Hair follicular keratinocyte (primary cell): ENCODE data around the gene KHNYN. TPM values are rescaled to one million over a fixed set of nuclear protein-coding genes. Genes with fewer than 3 reads are reported as not detected.

ENCODE experiments used
- total RNA-seq: library from RNA; depleted of rRNA; stranded (reverse); fragments of >200 nt; gene quantifications from 2 replicates; pipeline ENCODE4 v1.2.3, GENCODE V29; 2015

Gene KHNYN
- 48.7 and 55.9 TPM in 2 replicates for total RNA-seq

DNA sequence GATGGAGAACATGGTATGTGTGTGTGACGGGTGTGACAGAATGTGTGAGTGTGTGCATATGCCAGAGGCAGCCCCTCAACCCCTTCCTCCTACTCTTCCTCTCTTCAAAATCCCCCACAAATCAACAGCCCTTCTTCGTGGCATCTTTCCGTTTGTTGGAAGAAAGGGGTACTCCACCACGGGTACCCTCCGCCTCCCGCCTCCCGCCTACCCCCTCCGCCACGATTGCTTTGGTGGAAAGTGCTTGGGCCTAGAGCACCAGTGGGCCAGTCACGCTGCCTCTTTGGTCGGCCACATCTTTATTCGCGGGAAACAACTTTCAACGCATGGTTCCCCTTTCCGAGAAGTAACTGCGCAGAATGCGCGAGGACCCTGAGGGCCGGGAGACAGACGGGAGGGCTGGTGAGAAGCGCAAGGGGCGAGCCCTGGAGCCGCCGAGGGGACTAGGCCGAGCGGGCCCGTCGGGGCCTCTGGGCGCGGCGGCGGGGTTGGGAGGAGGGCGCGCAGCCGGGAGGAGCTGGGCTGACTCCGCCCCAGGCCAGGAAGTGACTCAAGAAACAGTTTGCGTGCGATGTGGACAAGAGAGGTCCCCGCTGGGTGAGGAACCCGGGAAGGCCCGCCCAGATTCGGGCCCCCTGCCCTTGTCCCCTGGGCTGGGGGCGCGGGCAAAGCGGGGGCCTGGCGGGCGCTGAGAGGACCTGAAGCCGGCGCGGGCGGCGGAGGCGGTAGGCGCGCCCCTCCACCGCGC, at the start of gene KHNYN, which contains the start of gene CBLN3:
TSS of gene KHNYN (plus strand) at position 560 of the 748 bp plus-strand sequence. CDS start 777 bp downstream, outside the sequence.
TSS of gene CBLN3 (minus strand) at position 274 of the 748 bp plus-strand sequence. CDS start 614 bp downstream, outside the sequence.

DNA sequence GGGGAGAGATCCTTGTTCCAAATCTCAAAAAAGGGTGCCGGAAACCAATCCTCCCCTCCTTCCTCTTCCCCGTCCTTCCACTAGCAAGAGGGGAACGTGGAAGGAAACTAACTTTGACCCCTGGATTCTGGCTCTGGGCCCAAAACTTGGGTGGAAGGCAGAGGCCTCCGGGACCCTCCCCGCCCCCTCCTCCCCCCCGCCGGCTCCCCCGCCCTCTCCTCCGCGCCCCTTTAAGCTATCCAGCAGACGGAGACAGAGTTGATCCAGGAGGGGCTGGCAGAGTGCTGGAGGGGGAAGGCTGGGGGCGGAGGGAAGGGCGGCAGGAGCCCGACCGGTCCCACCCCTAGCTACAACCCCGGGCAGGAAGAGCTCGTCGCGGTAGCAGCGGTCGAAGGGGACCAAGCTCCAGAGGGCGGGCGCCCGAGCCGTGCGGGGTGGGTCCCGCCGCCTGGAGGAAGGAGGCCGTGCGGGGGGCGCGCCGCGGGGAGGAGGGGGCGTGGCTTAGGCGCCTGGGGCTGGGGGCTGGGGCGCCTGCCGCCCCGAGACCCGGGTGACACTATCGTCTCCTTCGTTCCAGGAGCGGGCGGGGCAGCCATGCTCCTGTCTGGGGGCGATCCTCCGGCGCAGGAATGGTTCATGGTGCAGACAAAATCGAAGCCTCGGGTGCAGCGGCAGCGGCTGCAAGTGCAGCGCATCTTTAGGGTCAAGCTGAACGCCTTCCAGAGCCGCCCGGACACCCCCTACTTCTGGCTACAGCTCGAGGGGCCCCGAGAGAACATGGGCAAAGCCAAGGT, 30.9 kb upstream of the KHNYN start, which contains the start of gene NYNRIN:
TSS of gene NYNRIN (plus strand) at position 351 of the 794 bp plus-strand sequence. CDS start at position 595, 244 bp downstream.

DNA sequence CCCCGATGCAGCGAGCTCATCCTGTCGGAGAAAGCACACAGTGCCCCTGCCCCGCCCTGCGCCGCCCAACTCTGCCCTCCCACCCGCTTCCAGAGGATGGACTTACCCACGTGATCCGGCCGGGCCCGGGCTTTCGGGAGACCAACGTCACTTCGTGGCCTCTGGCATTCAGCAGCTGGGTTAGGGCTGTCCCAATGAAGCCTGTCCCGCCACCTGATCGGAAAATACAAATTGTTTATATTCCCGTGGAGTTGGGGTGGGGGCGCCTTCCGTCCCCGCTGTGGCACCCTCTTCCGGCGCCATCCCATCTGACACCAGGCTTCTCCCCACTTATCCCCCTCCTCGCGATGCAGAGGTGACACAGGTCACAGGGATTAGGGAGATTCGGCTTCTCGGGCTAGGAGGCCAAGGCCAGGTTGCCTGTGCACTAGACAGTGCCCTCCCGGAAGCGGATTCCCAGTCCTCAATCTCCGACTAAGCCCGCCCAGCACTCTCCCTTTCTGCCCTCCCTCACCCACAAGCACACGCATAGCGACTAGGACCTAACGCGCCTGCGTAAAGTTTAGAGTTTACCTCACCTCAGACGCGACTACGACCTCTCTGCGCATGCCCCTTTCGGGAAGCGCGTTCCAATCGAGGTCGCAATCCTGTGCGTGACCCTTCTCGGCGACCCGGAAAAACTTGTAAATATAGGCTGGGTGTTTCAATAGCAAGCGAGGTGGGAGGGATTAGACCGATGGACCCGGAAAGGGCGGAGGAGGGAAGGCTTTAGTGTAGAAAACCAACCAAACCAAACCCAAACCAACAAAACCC, 12.7 kb downstream of the KHNYN start, which contains the start of gene SDR39U1:
TSS of gene SDR39U1 (minus strand) at position 537 of the 813 bp plus-strand sequence. CDS start at position 530, 7 bp downstream.

Other genes starting within 250 kb of the KHNYN start
- gene IPO4, start 241.1 kb upstream of the KHNYN start, total RNA-seq, result 42.4 and 82.5 TPM in 2 replicates
- gene TM9SF1, start 234.5 kb upstream of the KHNYN start, total RNA-seq, result 45.7 and 48.7 TPM in 2 replicates
- 0.87 TPM in 1 of 2 replicates, not detected in the other for gene TSSK4, start 224.3 kb upstream of the KHNYN start, total RNA-seq
- gene CHMP4A, start 216.5 kb upstream of the KHNYN start, total RNA-seq, result 50.4 and 54.0 TPM in 2 replicates
- 11.4 and 18.3 TPM in 2 replicates for gene MDP1, start 213.9 kb upstream of the KHNYN start, total RNA-seq
- gene NEDD8, start 197.6 kb upstream of the KHNYN start, total RNA-seq, result 249 and 288 TPM in 2 replicates
- 72.9 and 86.9 TPM in 2 replicates for gene GMPR2, start 197.0 kb upstream of the KHNYN start, total RNA-seq
- 63.4 and 72.7 TPM in 2 replicates for gene TINF2, start 187.3 kb upstream of the KHNYN start, total RNA-seq
- gene TGM1, start 166.8 kb upstream of the KHNYN start, total RNA-seq, result 10.5 and 19.3 TPM in 2 replicates
- gene RABGGTA, start 158.4 kb upstream of the KHNYN start, total RNA-seq, result 51.2 and 83.1 TPM in 2 replicates
- 39.3 and 76.7 TPM in 2 replicates for gene DHRS1, start 130.2 kb upstream of the KHNYN start, total RNA-seq
- 13.9 and 18.4 TPM in 2 replicates for gene NOP9, start 130.1 kb upstream of the KHNYN start, total RNA-seq
- 3.2 and 4.1 TPM in 2 replicates for gene CIDEB, start 122.0 kb upstream of the KHNYN start, total RNA-seq
- gene LTB4R2, start 119.8 kb upstream of the KHNYN start, total RNA-seq, result 37.0 and 42.9 TPM in 2 replicates
- gene LTB4R, start 118.5 kb upstream of the KHNYN start, total RNA-seq, result 14.0 and 20.1 TPM in 2 replicates
- 0.23 and 0.34 TPM in 2 replicates for gene ADCY4, start 94.9 kb upstream of the KHNYN start, total RNA-seq
- gene RIPK3, start 90.0 kb upstream of the KHNYN start, total RNA-seq, result 5.4 and 8.0 TPM in 2 replicates
- gene NFATC4, start 61.8 kb upstream of the KHNYN start, total RNA-seq, result 2.9 and 7.1 TPM in 2 replicates
- 2.7 and 3.8 TPM in 2 replicates for gene NYNRIN, start 31.0 kb upstream of the KHNYN start, total RNA-seq
- gene CBLN3, start 286 bp upstream of the KHNYN start, total RNA-seq, result 0.11 and 0.31 TPM in 2 replicates
- 11.9 and 17.7 TPM in 2 replicates for gene SDR39U1, start 12.8 kb downstream of the KHNYN start, total RNA-seq
- not detected in 2 replicates for gene CMA1, start 78.3 kb downstream of the KHNYN start, total RNA-seq
- not detected in 2 replicates for gene CTSG, start 146.3 kb downstream of the KHNYN start, total RNA-seq
- not detected in 2 replicates for gene GZMH, start 179.7 kb downstream of the KHNYN start, total RNA-seq
- gene GZMB, start 204.2 kb downstream of the KHNYN start, total RNA-seq, result not detected in 2 replicates